ENCODE measurements around the gene BOD1.
"Not testable (repeated sequence)": the region's sequence is repeated elsewhere in the genome, so short reads cannot be mapped to it uniquely, and the experiment has no call there.

The BOD1 gene

GRCh38 chr5:173615884-173616576 is 420 bp downstream of the BOD1 start:
- DNase-seq, result no peak

- DNase-seq, result no peak
These were observed 1.9 kb downstream of the BOD1 start for GRCh38 chr5:173614591-173614990.

GRCh38 chr5:173613433-173614159 is 2.9 kb downstream of the BOD1 start:
- DNase-seq, result no peak

DNA sequence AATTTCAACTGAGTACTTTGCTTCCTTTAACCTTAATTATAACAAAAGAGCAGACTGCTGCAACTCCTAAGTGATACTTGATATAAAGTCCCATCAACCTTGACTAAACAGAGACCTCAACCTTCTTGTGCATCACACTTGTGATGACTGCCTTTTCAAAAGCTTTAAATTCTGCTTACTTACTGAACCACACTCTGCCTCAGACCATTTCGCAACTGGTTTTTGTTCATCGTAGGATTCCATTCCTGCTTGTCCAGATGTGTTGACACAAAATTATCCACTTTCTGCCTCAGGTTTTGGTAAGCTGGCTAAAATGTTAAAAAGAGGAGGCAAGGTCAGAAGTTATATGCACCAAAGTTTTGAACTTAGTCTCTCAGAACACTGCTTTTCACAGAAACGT is 3.5 kb downstream of the BOD1 start:
- no peak for DNase-seq

GRCh38 chr5:173611706-173612105 is 4.7 kb downstream of the BOD1 start:
- no peak for DNase-seq

DNA sequence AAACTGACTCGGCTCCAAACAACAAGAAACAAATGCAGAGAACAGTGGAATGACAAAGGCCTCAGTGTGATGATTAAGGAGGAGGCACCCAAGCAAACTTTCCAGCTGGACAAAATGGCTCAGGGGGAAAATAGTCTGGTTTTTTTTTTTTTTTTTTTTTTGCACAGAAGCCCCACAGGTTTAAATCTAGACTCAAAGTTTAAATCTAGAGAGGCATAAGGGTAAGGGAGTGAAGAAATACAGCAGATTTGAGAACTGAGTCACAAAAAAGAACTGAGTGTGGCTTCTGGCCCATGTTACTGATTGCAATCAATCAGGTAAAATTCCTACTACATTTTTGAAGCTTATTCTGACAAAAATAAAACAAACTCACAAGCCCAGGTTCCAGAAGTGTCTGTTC is 12.3 kb downstream of the BOD1 start:
- no peak for DNase-seq

- no peak for DNase-seq
These were observed 14.0 kb downstream of the BOD1 start for GRCh38 chr5:173602423-173602822.

- no peak for DNase-seq
These were observed 17.8 kb downstream of the BOD1 start for GRCh38 chr5:173598686-173599085.

DNA sequence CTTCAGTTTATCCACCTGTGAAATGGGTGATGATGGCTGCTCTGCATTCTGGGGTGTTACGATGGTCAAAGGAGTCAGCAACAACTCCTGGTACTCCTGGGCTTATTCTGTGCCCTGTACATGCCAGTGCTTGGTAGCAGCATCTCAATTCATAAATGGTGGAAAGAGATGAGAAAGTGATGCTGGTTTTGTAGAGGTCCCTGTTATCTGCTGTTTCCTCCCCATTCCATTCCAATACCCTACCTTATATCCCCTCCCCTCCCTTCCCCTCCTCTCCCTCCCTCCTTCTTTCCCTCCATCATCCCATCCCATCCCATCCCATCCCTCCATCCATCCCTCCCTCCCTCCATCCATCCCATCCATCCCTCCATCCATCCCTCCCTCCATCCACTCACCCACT is 19.1 kb downstream of the BOD1 start:
- no peak for DNase-seq

- no peak for DNase-seq
These were observed 20.6 kb downstream of the BOD1 start for GRCh38 chr5:173595841-173596240.

GRCh38 chr5:173594061-173594460 is 22.4 kb downstream of the BOD1 start:
- DNase-seq, result no peak

- DNase-seq, result no peak
These were observed 24.3 kb downstream of the BOD1 start for GRCh38 chr5:173592050-173592669.

DNA sequence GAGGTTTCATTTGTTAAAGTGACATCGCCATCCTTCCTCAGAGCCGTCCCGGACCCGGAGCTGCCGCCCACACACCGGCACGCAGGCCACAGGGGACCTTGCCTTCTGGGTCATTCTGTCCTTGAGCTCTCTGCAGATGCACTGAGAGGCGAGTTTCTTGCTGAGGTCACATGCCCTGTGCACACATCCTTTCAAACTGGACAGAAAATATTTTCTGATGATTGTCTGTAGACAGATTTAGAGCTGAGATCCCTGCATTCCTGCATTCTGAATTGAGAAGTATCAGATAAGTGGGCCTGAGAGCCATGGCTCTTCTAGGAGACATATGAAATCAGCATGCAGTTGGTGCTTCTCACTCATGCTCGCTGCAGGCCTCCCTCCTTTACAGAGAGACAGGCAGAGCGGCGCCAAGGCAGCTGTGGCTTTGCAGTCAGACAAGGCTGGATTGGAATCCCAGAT is 25.4 kb downstream of the BOD1 start:
- no peak for DNase-seq

- DNase-seq, result no peak
These were observed 25.9 kb downstream of the BOD1 start for GRCh38 chr5:173590436-173591055.

DNA sequence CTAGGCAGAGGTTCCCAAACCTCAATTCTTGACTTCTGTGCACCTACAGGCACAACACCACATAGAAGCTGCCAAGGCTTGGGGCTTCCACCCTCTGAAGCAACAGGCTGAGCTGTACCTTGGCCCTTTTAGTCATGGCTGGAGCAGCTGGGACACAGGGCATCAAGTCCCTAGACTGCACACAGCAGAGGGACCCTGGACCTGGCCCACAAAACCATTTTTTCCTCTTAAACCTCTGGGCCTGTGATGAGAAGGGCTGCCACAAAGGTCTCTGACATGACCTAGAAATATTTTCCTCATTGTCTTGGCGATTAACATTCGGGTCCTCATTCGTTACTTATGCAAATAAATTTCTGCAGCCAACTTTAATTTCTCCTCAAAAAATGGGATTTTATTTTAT is 30.3 kb downstream of the BOD1 start:
- DNase-seq, result not testable (repeated sequence)

DNA sequence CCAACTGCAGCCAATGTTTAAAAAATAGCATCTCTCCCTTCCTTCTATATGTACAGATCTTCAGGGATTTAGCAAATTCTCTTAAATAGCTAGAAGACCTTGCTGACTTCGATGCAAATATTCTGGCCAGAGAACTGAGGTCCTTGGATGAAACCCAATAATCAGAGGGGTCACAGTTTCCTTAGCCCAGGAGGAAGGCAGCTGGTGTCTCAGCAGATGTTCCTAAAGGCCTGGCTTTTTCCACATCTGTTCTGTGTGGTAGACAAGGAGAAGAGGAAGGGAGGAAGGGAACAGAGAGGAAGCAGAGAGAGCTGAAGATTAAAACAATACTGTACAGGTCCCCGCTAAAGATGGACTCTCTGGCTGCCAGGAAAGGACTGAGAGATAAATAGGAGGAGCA is 33.1 kb downstream of the BOD1 start:
- DNase-seq, result no peak

DNA sequence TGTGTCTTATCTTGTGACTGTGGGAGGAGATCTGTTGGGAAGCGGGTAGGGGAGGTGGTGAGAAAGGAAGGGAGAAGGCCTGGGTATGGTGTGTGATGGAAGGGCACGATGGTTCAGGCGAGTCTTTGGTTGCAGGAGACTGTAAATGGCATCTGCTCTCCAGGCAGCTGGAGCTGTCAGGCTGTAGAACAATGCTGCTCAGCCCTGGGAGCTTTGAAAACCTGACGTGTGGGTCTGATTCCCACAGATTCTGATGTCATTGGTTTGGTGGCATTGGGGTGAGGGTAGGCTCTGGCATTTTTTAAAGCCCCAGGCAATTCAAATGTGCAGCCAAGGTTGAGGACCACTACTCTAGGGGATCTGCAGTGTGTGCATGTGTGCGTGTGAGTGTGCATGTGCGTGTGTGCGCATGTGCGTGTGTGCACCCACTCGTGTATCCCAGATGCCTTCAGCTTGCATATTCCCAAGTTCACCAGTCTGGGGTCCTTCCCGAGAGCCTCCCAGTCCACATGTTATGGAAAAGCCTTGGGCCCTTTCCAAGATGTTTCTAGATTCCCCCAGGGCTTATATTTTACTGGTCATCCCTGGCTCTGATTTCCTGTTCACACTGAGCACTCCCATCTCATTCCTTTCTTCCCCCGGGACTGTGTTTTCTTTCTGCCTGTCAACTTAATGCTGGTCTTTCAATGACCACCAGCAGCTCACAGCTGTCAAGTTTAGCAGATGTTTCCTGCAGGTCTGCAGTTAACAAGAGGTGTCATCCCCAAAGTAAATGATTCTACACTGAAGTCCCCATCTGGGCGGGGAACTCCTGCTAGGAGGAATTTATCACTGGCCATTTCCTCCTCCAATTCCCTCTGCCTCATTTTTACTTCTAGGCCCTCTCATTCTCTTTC is 34.0 kb downstream of the BOD1 start:
- DNase-seq, result no peak

DNA sequence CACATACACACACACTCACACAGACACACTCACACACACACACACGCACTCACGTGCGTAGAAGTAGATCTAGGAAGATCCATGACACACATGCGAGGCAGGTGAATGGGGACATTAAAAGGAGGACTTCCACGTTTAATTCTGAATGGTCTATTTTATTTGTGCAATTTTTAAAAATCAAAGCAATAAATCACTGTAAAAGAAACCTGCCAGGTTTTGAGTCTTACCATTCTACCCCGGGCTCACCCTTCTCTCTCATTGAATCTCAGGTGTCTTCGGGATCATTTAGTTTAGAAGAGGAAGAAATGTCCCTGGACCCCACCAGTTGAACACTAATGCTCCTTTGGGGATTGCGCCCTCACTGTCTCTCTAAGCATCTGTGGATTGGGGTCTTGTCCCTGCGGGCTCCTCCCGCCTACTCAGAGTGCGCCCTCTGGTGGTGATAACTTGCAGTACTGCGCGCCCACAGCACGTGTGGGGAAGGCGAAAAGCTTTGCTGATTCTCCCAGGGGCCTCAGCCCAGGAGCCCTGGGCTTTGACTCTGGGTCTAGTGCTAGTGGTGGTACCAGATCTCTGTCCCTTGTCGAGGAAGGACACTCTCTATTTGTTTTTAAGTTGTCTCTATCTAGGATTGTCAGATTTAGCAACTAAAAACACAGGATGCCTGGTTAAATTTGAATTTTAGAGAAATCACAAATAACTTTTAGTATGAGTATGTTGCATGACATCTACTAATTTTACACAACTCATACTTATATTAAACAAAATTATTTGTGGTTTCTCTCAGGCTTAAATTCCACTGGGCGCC is 34.8 kb downstream of the BOD1 start:
- no peak for DNase-seq

- no peak for DNase-seq
These were observed 37.4 kb downstream of the BOD1 start for GRCh38 chr5:173578947-173579615.

- no peak for DNase-seq
These were observed 38.6 kb downstream of the BOD1 start for GRCh38 chr5:173577817-173578216.

GRCh38 chr5:173577166-173577565 is 39.3 kb downstream of the BOD1 start:
- no peak for DNase-seq

Data from DMS79 (cell line).